Transverse colon (tissue), 3 donors: ENCODE data around the gene TMEM178B.

Experiments used
- POLR2A ChIP-seq: fragments of 450-650 bp; IDR thresholded peaks from one replicate; pipeline ENCODE4 v1.6.1; 2016; ENCODE audit warnings: antibody characterized with exemption, mild to moderate bottlenecking, moderate library complexity
- TF ChIP-seq, protein P1 (sequence below), 5 experiments: fragments of 200-600 bp in 3 of 5; fragments of 450-650 bp in 2 of 5; sonication (generic) in 3 of 5; IDR thresholded peaks; 1 replicate in 2 of 5; 2 replicates in 3 of 5; pipeline ENCODE4 v1.5.1; 2016 to 2017; ENCODE audit warnings: antibody characterized with exemption in 5 of 5, inconsistent platforms in 3 of 5, mild to moderate bottlenecking in 2 of 5, moderate library complexity in 1 of 5

DNA sequence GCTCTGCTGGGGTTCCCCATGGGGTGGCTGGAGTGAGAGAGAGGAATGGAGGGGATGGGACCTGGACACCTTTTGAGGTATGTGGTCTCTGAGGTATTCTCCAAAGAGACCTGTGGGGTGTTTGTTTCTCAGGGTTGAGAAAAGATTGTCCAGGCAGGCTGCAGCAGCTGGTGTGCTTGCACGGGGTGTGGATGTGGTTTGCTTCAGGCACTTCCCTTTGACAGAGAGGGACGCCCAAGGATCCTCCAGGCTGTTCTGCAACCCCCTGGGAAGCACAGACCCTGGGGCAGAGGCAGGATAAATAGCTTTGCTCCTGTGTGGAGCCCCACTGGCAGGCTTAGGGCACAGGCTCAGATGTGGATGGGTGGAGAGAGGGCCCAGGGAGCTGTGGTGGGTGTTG, 362.3 kb downstream of the TMEM178B start:
- TF ChIP-seq POLR2A, result no peak
- TF ChIP-seq, protein P1, sequence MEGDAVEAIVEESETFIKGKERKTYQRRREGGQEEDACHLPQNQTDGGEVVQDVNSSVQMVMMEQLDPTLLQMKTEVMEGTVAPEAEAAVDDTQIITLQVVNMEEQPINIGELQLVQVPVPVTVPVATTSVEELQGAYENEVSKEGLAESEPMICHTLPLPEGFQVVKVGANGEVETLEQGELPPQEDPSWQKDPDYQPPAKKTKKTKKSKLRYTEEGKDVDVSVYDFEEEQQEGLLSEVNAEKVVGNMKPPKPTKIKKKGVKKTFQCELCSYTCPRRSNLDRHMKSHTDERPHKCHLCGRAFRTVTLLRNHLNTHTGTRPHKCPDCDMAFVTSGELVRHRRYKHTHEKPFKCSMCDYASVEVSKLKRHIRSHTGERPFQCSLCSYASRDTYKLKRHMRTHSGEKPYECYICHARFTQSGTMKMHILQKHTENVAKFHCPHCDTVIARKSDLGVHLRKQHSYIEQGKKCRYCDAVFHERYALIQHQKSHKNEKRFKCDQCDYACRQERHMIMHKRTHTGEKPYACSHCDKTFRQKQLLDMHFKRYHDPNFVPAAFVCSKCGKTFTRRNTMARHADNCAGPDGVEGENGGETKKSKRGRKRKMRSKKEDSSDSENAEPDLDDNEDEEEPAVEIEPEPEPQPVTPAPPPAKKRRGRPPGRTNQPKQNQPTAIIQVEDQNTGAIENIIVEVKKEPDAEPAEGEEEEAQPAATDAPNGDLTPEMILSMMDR (IDR thresholded peaks at IDR 0.05), result no peak
